Uterus (tissue), 4 donors: ENCODE results near the gene PDZD8. TPM values are rescaled to one million over a fixed set of nuclear protein-coding genes. Genes with fewer than 3 reads are reported as not detected.

ENCODE experiments used
- DNase-seq, 2 donors: peaks; one replicate each; pipeline ENCODE4 v3.0.0-alpha.2; 2019 to 2020
- H3K27ac ChIP-seq, 2 donors: fragments of 200-600 bp; sonication (generic); 1 replicate in 1 of 2; 2 replicates in 1 of 2; pipeline ENCODE4 v1.5.1; 2016 to 2018
- H3K27me3 ChIP-seq, 2 donors: fragments of 200-600 bp; sonication (generic); one replicate each; pipeline ENCODE4 v1.5.1; 2018 to 2019; ENCODE audit warnings: control low read depth in 1 of 2
- H3K36me3 ChIP-seq, 2 donors: fragments of 200-600 bp; sonication (generic); one replicate each; pipeline ENCODE4 v1.5.1; 2019; ENCODE audit warnings: control low read depth in 1 of 2
- H3K4me1 ChIP-seq, 2 donors: fragments of 200-600 bp; sonication (generic); one replicate each; pipeline ENCODE4 v1.5.1; 2018 to 2019; ENCODE audit warnings: control low read depth in 1 of 2
- H3K4me3 ChIP-seq, 2 donors: fragments of 200-600 bp; sonication (generic); 1 replicate in 1 of 2; 2 replicates in 1 of 2; pipeline ENCODE4 v1.5.1; 2018 to 2019; ENCODE audit warnings: mild to moderate bottlenecking in 1 of 2
- H3K9me3 ChIP-seq, 2 donors: fragments of 200-600 bp; sonication (generic); one replicate each; pipeline ENCODE4 v1.5.1; 2019; ENCODE audit warnings: control low read depth in 1 of 2
- POLR2A ChIP-seq, 2 donors: fragments of 450-650 bp; IDR thresholded peaks; one replicate each; pipeline ENCODE4 v1.6.1; 2016; ENCODE audit warnings: antibody characterized with exemption in 2 of 2, mild to moderate bottlenecking in 1 of 2, moderate library complexity in 1 of 2
- intact Hi-C: fragments of 100-400 bp; cut with DNase I; formaldehyde crosslinking; loops from one replicate; pipeline ENCODE4 v1.15.1; 2023; ENCODE audit warnings: low total_unique reads
- total RNA-seq, 4 donors: library from RNA; depleted of rRNA in 3 of 4; stranded (reverse); fragments of >200 nt in 3 of 4; gene quantifications; one replicate each; pipeline versions ENCODE4 v1.1.0 to v1.2.4, GENCODE V29; 2014 to 2023
- TF ChIP-seq, protein P1 (sequence below), 4 experiments: fragments of 200-600 bp in 2 of 4; fragments of 450-650 bp in 2 of 4; sonication (generic) in 2 of 4; IDR thresholded peaks; one replicate each; pipeline ENCODE4 v1.5.1; 2016 to 2019; ENCODE audit warnings: antibody characterized with exemption in 4 of 4, mild to moderate bottlenecking in 2 of 4, moderate library complexity in 1 of 4
- donor health status: DM: yes; HTN: yes; CAD: no.

The PDZD8 gene
- total RNA-seq, 4 donors from 2014 or later = 13.8 to 44.1 (median 35.6) TPM

DNA sequence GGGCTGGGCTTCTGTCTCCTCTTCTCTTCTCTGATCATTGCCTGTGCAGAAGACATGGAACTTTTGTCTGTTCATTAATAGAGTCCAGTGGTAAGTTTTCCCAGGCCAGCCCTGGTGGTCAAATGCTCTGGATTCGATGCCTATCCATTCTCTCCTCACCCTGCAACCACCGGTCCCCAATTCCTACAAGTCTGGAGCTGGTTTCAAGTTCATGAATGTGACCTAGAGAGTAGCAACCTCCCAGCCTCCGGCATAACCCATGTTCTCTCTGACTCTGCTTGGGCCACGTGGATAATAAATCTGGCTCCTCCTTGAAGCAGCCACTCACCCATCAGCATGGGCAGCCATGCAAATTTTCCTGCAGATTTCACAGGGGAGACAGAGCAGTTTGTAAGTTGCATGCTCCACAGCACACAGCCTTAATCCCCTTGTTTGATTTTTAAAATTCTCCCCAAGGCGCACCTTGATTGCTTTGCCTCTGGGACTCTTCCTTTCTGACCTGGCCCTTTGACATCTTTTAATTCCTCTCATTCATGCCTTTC is 37.3 kb upstream of the PDZD8 start:
- intact Hi-C loops = no loop called here
- Histone ChIP-seq H3K4me3 (no peak overlapping the region), H3K27ac (no peak overlapping the region), H3K4me1 (no peaks in the 10 kb centered on the region), H3K36me3 (no peaks in the 10 kb centered on the region), H3K9me3 (no peaks in the 10 kb centered on the region), H3K27me3 (no peaks in the 10 kb centered on the region)
- no peak for DNase-seq
- TF ChIP-seq, protein P1, sequence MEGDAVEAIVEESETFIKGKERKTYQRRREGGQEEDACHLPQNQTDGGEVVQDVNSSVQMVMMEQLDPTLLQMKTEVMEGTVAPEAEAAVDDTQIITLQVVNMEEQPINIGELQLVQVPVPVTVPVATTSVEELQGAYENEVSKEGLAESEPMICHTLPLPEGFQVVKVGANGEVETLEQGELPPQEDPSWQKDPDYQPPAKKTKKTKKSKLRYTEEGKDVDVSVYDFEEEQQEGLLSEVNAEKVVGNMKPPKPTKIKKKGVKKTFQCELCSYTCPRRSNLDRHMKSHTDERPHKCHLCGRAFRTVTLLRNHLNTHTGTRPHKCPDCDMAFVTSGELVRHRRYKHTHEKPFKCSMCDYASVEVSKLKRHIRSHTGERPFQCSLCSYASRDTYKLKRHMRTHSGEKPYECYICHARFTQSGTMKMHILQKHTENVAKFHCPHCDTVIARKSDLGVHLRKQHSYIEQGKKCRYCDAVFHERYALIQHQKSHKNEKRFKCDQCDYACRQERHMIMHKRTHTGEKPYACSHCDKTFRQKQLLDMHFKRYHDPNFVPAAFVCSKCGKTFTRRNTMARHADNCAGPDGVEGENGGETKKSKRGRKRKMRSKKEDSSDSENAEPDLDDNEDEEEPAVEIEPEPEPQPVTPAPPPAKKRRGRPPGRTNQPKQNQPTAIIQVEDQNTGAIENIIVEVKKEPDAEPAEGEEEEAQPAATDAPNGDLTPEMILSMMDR (IDR thresholded peaks at IDR 0.05) = no peak
- no peak for TF ChIP-seq POLR2A (IDR thresholded peaks at IDR 0.05)

DNA sequence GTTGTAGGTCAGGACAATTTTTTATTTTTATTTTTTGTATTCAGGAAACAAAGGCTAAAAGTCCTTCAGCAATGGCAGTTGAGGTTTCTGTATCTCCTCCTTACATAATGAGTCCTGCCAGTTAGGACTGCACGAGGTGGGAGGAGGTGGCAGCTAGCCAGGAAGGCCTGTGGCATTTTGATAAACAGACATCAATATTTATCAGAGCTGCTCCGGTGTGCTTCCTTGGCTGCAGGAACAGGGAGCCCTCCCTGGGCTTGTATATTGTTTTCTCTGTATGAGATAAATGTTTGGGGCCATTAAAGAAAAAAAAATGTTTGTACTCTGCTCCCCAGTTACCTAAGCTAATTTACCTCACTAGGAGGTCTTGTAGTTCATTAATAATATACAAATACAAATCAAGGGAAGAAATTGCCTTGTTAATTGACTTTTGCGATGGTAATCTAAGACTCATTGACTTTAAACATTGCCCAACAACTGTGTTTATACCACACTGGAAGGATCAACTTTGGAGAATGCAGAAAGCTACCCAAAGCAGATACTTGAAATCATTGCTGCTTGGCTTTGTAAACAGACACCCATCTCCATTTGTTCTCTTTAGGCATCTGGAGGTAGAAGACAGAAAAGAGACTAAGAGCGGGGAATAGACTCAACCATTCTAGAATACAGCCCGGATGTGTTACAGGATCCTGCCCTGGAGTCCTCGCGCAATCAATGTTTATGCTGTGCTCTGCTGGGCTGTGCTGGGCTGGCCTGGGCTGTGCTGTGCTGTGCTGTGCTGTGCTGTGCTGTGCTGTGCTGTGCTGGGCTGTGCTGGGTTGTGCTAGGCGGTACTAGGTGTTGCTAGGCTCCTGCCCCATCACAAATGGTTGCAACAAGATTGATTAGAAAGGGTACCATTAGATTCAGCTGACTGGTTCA is 36.5 kb upstream of the PDZD8 start:
- no peak overlapping the region for H3K4me3 ChIP-seq
- TF ChIP-seq, protein P1 (IDR thresholded peaks at IDR 0.05) = no peak
- TF ChIP-seq POLR2A (IDR thresholded peaks at IDR 0.05) = no peak
- H3K36me3 ChIP-seq = no peaks in the 10 kb centered on the region
- no peaks in the 10 kb centered on the region for H3K27me3 ChIP-seq
- no peak overlapping the region for H3K27ac ChIP-seq
- DNase-seq = no peak
- H3K9me3 ChIP-seq = no peaks in the 10 kb centered on the region
- H3K4me1 ChIP-seq = no peaks in the 10 kb centered on the region
- intact Hi-C loops = no loop called here

GRCh38 chr10:117410557-117410956 is 35.3 kb upstream of the PDZD8 start:
- no peaks in the 10 kb centered on the region for H3K36me3 ChIP-seq
- H3K27me3 ChIP-seq = no peaks in the 10 kb centered on the region
- no peak overlapping the region for H3K27ac ChIP-seq
- H3K9me3 ChIP-seq = no peaks in the 10 kb centered on the region
- DNase-seq = no peak
- intact Hi-C loops = no loop called here
- TF ChIP-seq POLR2A (IDR thresholded peaks at IDR 0.05) = no peak
- TF ChIP-seq, protein P1 (IDR thresholded peaks at IDR 0.05) = no peak
- H3K4me1 ChIP-seq = no peaks in the 10 kb centered on the region
- H3K4me3 ChIP-seq = no peak overlapping the region

GRCh38 chr10:117409549-117410305 is 34.5 kb upstream of the PDZD8 start:
- DNase-seq = no peak
- intact Hi-C loops = no loop called here

More at GRCh38 chr10:117409549-117410305, 34.5 kb upstream of the PDZD8 start:
- Histone ChIP-seq H3K27me3 (no peaks in the 10 kb centered on the region), H3K27ac (no peak overlapping the region), H3K4me1 (no peaks in the 10 kb centered on the region), H3K36me3 (no peaks in the 10 kb centered on the region), H3K4me3 (no peak overlapping the region), H3K9me3 (no peaks in the 10 kb centered on the region)
- TF ChIP-seq, protein P1 (IDR thresholded peaks at IDR 0.05) = no peak
- no peak for TF ChIP-seq POLR2A (IDR thresholded peaks at IDR 0.05)
